Measurements from ENCODE around the gene EOMES. TPM values are rescaled to one million over a fixed set of nuclear protein-coding genes. Genes with fewer than 3 reads are reported as not detected.

EOMES gene
- total and polyA plus RNA-seq, 7 experiments from 2014 or later: 0.67 to 9.5 (median 1.5) TPM

GRCh38 chr3:27749643-27750042, 27.5 kb upstream of the EOMES start:
- no peak overlapping the region for H3K4me3 ChIP-seq (ENCODE audit: low read length)
- POLR2A ChIA-PET: no interaction called here
- intact Hi-C loops (cut with micrococcal nuclease): loop anchor here in 1 of 2 donors (10.0 kb wide), 1 partner anchor 115 kb away; no protein-coding TSS in a partner anchor
- no peak overlapping the region for H3K4me3 Mint-ChIP-seq
- no peaks in the 10 kb centered on the region for H3K4me1 ChIP-seq (ENCODE audit: control insufficient read depth in 2 of 2, insufficient read depth in 2 of 2, low read length in 2 of 2)
- H3K36me3 ChIP-seq (ENCODE audit: control insufficient read depth in 2 of 3, insufficient read depth in 3 of 3, low read length in 3 of 3): no peaks in the 10 kb centered on the region
- CTCF ChIA-PET: no interaction called here
- DNase-seq: no peak
- no peaks in the 10 kb centered on the region for H3K9me3 ChIP-seq (ENCODE audit: control insufficient read depth in 2 of 3, low read length in 3 of 3)
- peaks cover 0 to 20% (median 5%) of the 10 kb centered on the region in 5 donors for H3K36me3 Mint-ChIP-seq
- H3K4me1 Mint-ChIP-seq: peaks cover 12 to 18% (median 14%) of the 10 kb centered on the region in 7 donors
- no peak overlapping the region for H3K27ac Mint-ChIP-seq
- no peak overlapping the region for H3K27ac ChIP-seq (ENCODE audit: low read depth, low read length)
- no peak for ATAC-seq
- H3K9me3 Mint-ChIP-seq: peaks cover 0 to 27% (median 4%) of the 10 kb centered on the region in 11 donors
- peaks cover 0 to 14% (median 0%) of the 10 kb centered on the region in 5 donors for H3K27me3 Mint-ChIP-seq
- H3K27me3 ChIP-seq (ENCODE audit: control insufficient read depth in 2 of 2, insufficient read depth in 2 of 2, low read length in 2 of 2): no peaks in the 10 kb centered on the region

- H3K27me3 Mint-ChIP-seq: peaks cover 4 to 17% (median 10%) of the 10 kb centered on the region in 5 donors
- H3K27me3 ChIP-seq (ENCODE audit: control insufficient read depth in 2 of 2, insufficient read depth in 2 of 2, low read length in 2 of 2): no peaks in the 10 kb centered on the region
- H3K36me3 Mint-ChIP-seq: peaks cover 0 to 14% (median 4%) of the 10 kb centered on the region in 5 donors
- peaks cover 0 to 26% (median 6%) of the 10 kb centered on the region in 11 donors for H3K9me3 Mint-ChIP-seq
- H3K27ac Mint-ChIP-seq: no peak overlapping the region
- ATAC-seq (no peak), DNase-seq (no peak)
- CTCF ChIA-PET: no interaction called here
- H3K9me3 ChIP-seq (ENCODE audit: control insufficient read depth in 2 of 3, low read length in 3 of 3): no peaks in the 10 kb centered on the region
- intact Hi-C loops (cut with micrococcal nuclease): no loop called here
- H3K27ac ChIP-seq (ENCODE audit: low read depth, low read length): no peak overlapping the region
- peak overlapping the region in 1 of 10 donors; percentile 2 for H3K4me3 Mint-ChIP-seq
- POLR2A ChIA-PET: interaction anchor here (0.6 kb wide), 1 partner anchor 149 kb away, joined by 4 read pairs; no protein-coding TSS in a partner anchor
- H3K4me1 Mint-ChIP-seq: peaks cover 6 to 13% (median 7%) of the 10 kb centered on the region in 7 donors
- H3K4me3 ChIP-seq (ENCODE audit: low read length): no peak overlapping the region
- H3K36me3 ChIP-seq (ENCODE audit: control insufficient read depth in 2 of 3, insufficient read depth in 3 of 3, low read length in 3 of 3): no peaks in the 10 kb centered on the region
- H3K4me1 ChIP-seq (ENCODE audit: control insufficient read depth in 2 of 2, insufficient read depth in 2 of 2, low read length in 2 of 2): no peaks in the 10 kb centered on the region
Observed at GRCh38 chr3:27746838-27747237, 24.7 kb upstream of the EOMES start.

- Mint-ChIP-seq H3K36me3 (peaks cover 0 to 4% (median 0%) of the 10 kb centered on the region in 5 donors), H3K9me3 (peaks cover 0 to 10% (median 5%) of the 10 kb centered on the region in 11 donors), H3K4me1 (peaks cover 0 to 2% (median 0%) of the 10 kb centered on the region in 7 donors), H3K27me3 (peaks cover 4 to 17% (median 12%) of the 10 kb centered on the region in 5 donors), H3K4me3 (no peak overlapping the region), H3K27ac (no peak overlapping the region)
- no peak for ATAC-seq
- ChIA-PET POLR2A (interaction anchor here (0.7 kb wide), 1 partner anchor 32 kb away, joined by 3 read pairs; no protein-coding TSS in a partner anchor), CTCF (no interaction called here)
- intact Hi-C loops (cut with micrococcal nuclease): no loop called here
- Histone ChIP-seq H3K36me3 (ENCODE audit: control insufficient read depth in 2 of 3, insufficient read depth in 3 of 3, low read length in 3 of 3) (no peaks in the 10 kb centered on the region), H3K27ac (ENCODE audit: low read depth, low read length) (no peak overlapping the region), H3K9me3 (ENCODE audit: control insufficient read depth in 2 of 3, low read length in 3 of 3) (no peaks in the 10 kb centered on the region), H3K4me3 (ENCODE audit: low read length) (no peak overlapping the region), H3K4me1 (ENCODE audit: control insufficient read depth in 2 of 2, insufficient read depth in 2 of 2, low read length in 2 of 2) (no peaks in the 10 kb centered on the region), H3K27me3 (ENCODE audit: control insufficient read depth in 2 of 2, insufficient read depth in 2 of 2, low read length in 2 of 2) (no peaks in the 10 kb centered on the region)
- DNase-seq: no peak
Observed at GRCh38 chr3:27740854-27741253, 18.7 kb upstream of the EOMES start.

GRCh38 chr3:27737091-27737490, 15.0 kb upstream of the EOMES start:
- POLR2A ChIA-PET: no interaction called here
- no peak for ATAC-seq
- intact Hi-C loops (cut with micrococcal nuclease): no loop called here
- Mint-ChIP-seq H3K4me1 (peaks cover 0 to 2% (median 0%) of the 10 kb centered on the region in 7 donors), H3K9me3 (peaks cover 0 to 4% (median 0%) of the 10 kb centered on the region in 11 donors), H3K36me3 (no peaks in the 10 kb centered on the region), H3K4me3 (no peak overlapping the region), H3K27ac (no peak overlapping the region), H3K27me3 (peaks cover 0 to 29% (median under 1%) of the 10 kb centered on the region in 5 donors)
- H3K9me3 ChIP-seq (ENCODE audit: control insufficient read depth in 2 of 3, low read length in 3 of 3): no peaks in the 10 kb centered on the region
- no peaks in the 10 kb centered on the region for H3K27me3 ChIP-seq (ENCODE audit: control insufficient read depth in 2 of 2, insufficient read depth in 2 of 2, low read length in 2 of 2)
- no peak overlapping the region for H3K27ac ChIP-seq (ENCODE audit: low read depth, low read length)
- DNase-seq: no peak
- H3K4me1 ChIP-seq (ENCODE audit: control insufficient read depth in 2 of 2, insufficient read depth in 2 of 2, low read length in 2 of 2): no peaks in the 10 kb centered on the region
- CTCF ChIA-PET: no interaction called here
- H3K4me3 ChIP-seq (ENCODE audit: low read length): no peak overlapping the region
- H3K36me3 ChIP-seq (ENCODE audit: control insufficient read depth in 2 of 3, insufficient read depth in 3 of 3, low read length in 3 of 3): no peaks in the 10 kb centered on the region

- DNase-seq (no peak), ATAC-seq (no peak)
- intact Hi-C loops (cut with micrococcal nuclease): loop anchor here (1.0 kb wide), 2 partner anchors 8 to 9 kb away; partner anchors contain the start of gene EOMES (in 1 of the 2)
- peak overlapping the region in 9 of 10 donors; percentile 25 to 79 (median 65) for H3K4me3 Mint-ChIP-seq
- Histone ChIP-seq H3K36me3 (ENCODE audit: control insufficient read depth in 2 of 3, insufficient read depth in 3 of 3, low read length in 3 of 3) (no peaks in the 10 kb centered on the region), H3K4me1 (ENCODE audit: control insufficient read depth in 2 of 2, insufficient read depth in 2 of 2, low read length in 2 of 2) (peaks cover 9 to 28% of the 10 kb centered on the region in 2 donors), H3K9me3 (ENCODE audit: control insufficient read depth in 2 of 3, low read length in 3 of 3) (no peaks in the 10 kb centered on the region), H3K27me3 (ENCODE audit: control insufficient read depth in 2 of 2, insufficient read depth in 2 of 2, low read length in 2 of 2) (peaks cover 0 to 42% of the 10 kb centered on the region in 2 donors), H3K27ac (ENCODE audit: low read depth, low read length) (no peak overlapping the region), H3K4me3 (ENCODE audit: low read length) (no peak overlapping the region)
- POLR2A ChIA-PET: no interaction called here
- CTCF ChIA-PET: no interaction called here
- H3K4me1 Mint-ChIP-seq: peaks cover 23 to 42% (median 37%) of the 10 kb centered on the region in 7 donors
- peaks cover 59 to 74% (median 61%) of the 10 kb centered on the region in 5 donors for H3K27me3 Mint-ChIP-seq
- H3K27ac Mint-ChIP-seq: no peak overlapping the region
- peaks cover 0 to 4% (median 0%) of the 10 kb centered on the region in 5 donors for H3K36me3 Mint-ChIP-seq
- H3K9me3 Mint-ChIP-seq: peaks cover 0 to 2% (median 0%) of the 10 kb centered on the region in 11 donors
Observed at GRCh38 chr3:27730774-27731659, 8.9 kb upstream of the EOMES start.

GRCh38 chr3:27729748-27730611, 7.9 kb upstream of the EOMES start:
- POLR2A ChIA-PET: interaction anchor here (0.5 to 1.2 kb wide), 2 partner anchors 17 to 298 kb away, joined by 3 read pairs; no protein-coding TSS in a partner anchor
- Mint-ChIP-seq H3K27ac (peak overlapping the region in 2 of 9 donors; percentile 28 to 31), H3K4me1 (peaks cover 23 to 42% (median 37%) of the 10 kb centered on the region in 7 donors), H3K36me3 (peaks cover 0 to 4% (median 0%) of the 10 kb centered on the region in 5 donors), H3K27me3 (peaks cover 65 to 82% (median 67%) of the 10 kb centered on the region in 5 donors), H3K9me3 (peaks cover 0 to 2% (median 0%) of the 10 kb centered on the region in 11 donors), H3K4me3 (peak overlapping the region; percentile 25 to 79 (median 66))
- intact Hi-C loops (cut with micrococcal nuclease): loop anchor here in 1 of 2 donors (2.0 kb wide), 1 partner anchor 17 kb away; no protein-coding TSS in a partner anchor
- Histone ChIP-seq H3K36me3 (ENCODE audit: control insufficient read depth in 2 of 3, insufficient read depth in 3 of 3, low read length in 3 of 3) (no peaks in the 10 kb centered on the region), H3K27ac (ENCODE audit: low read depth, low read length) (no peak overlapping the region), H3K4me3 (ENCODE audit: low read length) (peak overlapping the region; percentile 18), H3K9me3 (ENCODE audit: control insufficient read depth in 2 of 3, low read length in 3 of 3) (no peaks in the 10 kb centered on the region), H3K4me1 (ENCODE audit: control insufficient read depth in 2 of 2, insufficient read depth in 2 of 2, low read length in 2 of 2) (peaks cover 9 to 28% of the 10 kb centered on the region in 2 donors), H3K27me3 (ENCODE audit: control insufficient read depth in 2 of 2, insufficient read depth in 2 of 2, low read length in 2 of 2) (peaks cover 0 to 45% of the 10 kb centered on the region in 2 donors)
- ATAC-seq: no peak
- no peak for DNase-seq
- CTCF ChIA-PET: no interaction called here

All from naive thymus-derived CD4-positive, alpha-beta T cell (primary cell).